T-cell (primary cell): ENCODE data around the gene CHTF18. TPM values are rescaled to one million over a fixed set of nuclear protein-coding genes. Genes with fewer than 3 reads are reported as not detected.

ENCODE experiments used
- ATAC-seq, 4 experiments: fragments of 200-7000 bp in 3 of 4; fragments of 150-1000 bp in 1 of 4; cut with Tn5 transposase; replicated peaks in 1 of 4; 1 replicate in 3 of 4; 2 replicates in 1 of 4; pipeline ENCODE4 v1.10.0; 2021; ENCODE audit warnings: moderate library complexity in 3 of 4, mild to moderate bottlenecking in 2 of 4, moderate number of reproducible peaks in 1 of 4
- CTCF ChIA-PET, 2 donors: fragments of 300-600 bp; sonication (Branson Sonifier 250); formaldehyde crosslinking; loops; one replicate each; lab custom pipeline; 2022; ENCODE audit warnings: antibody characterized with exemption in 2 of 2; lab: Charles Lee
- POLR2A ChIA-PET, 2 donors: fragments of 300-600 bp; sonication (Branson Sonifier 250); formaldehyde crosslinking; loops; one replicate each; lab custom pipeline; 2022; ENCODE audit warnings: antibody characterized with exemption in 2 of 2; lab: Charles Lee
- DNase-seq, 35 experiments: peaks; one replicate each; pipeline versions ENCODE4 v3.0.0 to v3.0.0-alpha.2; 2013 to 2023
- H3K27ac ChIP-seq: one replicate; pipeline ENCODE4 v1.5.1; 2013; ENCODE audit warnings: low read length
- H3K27me3 ChIP-seq, 2 experiments: replicated peaks in 1 of 2; 1 replicate in 1 of 2; 2 replicates in 1 of 2; pipeline versions ENCODE4 v1.6.1 to v1.7.0; 2013; ENCODE audit warnings: low read length in 1 of 2, mixed read lengths in 1 of 2; ENCODE audit not compliant: control insufficient read depth in 2 of 2, insufficient read depth in 2 of 2; ENCODE audit errors: extremely low read depth in 1 of 2
- H3K36me3 ChIP-seq, 2 donors: 1 replicate in 1 of 2; 2 replicates in 1 of 2; pipeline versions ENCODE4 v1.6.1 to v1.7.0; 2013; ENCODE audit warnings: low read length in 1 of 2; ENCODE audit not compliant: control insufficient read depth in 2 of 2, insufficient read depth in 1 of 2; ENCODE audit errors: extremely low read depth in 1 of 2
- H3K4me1 ChIP-seq, 2 experiments: 1 replicate in 1 of 2; 2 replicates in 1 of 2; pipeline versions ENCODE4 v1.6.1 to v1.7.0; 2013; ENCODE audit warnings: low read length in 2 of 2, mixed read lengths in 1 of 2; ENCODE audit not compliant: insufficient read depth in 2 of 2, control insufficient read depth in 1 of 2; ENCODE audit errors: extremely low read depth in 1 of 2
- H3K4me3 ChIP-seq, 2 donors: 1 replicate in 1 of 2; 2 replicates in 1 of 2; pipeline versions ENCODE4 v1.5.1 to v1.7.0; 2013; ENCODE audit warnings: mild to moderate bottlenecking in 2 of 2, low read length in 1 of 2, moderate library complexity in 1 of 2; ENCODE audit not compliant: control insufficient read depth in 1 of 2; ENCODE audit errors: extremely low read depth in 1 of 2
- H3K9me3 ChIP-seq: 2 replicates; pipeline ENCODE4 v1.7.0; 2013
- H3K27ac Mint-ChIP-seq, 2 donors: one replicate each; pipeline ENCODE4 v1.8.0; 2020 to 2021; ENCODE audit warnings: mild to moderate bottlenecking in 2 of 2, mixed read lengths in 2 of 2
- H3K27me3 Mint-ChIP-seq, 2 donors: one replicate each; pipeline ENCODE4 v1.8.0; 2021 to 2022; ENCODE audit warnings: mixed read lengths in 2 of 2
- H3K36me3 Mint-ChIP-seq: one replicate; pipeline ENCODE4 v1.8.0; 2021; ENCODE audit warnings: mixed read lengths
- H3K4me1 Mint-ChIP-seq, 3 donors: one replicate each; pipeline ENCODE4 v1.8.0; 2020 to 2022; ENCODE audit warnings: mixed read lengths in 3 of 3, mild to moderate bottlenecking in 1 of 3
- H3K4me3 Mint-ChIP-seq, 3 donors: one replicate each; pipeline ENCODE4 v1.8.0; 2020 to 2022; ENCODE audit warnings: mild to moderate bottlenecking in 3 of 3, mixed read lengths in 3 of 3, moderate library complexity in 3 of 3
- H3K9me3 Mint-ChIP-seq, 3 donors: one replicate each; pipeline ENCODE4 v1.8.0; 2020 to 2022; ENCODE audit warnings: mixed read lengths in 3 of 3
- WGBS: methylation state at CpG from one replicate; pipeline ENCODE4 v1.1.5; 2013; ENCODE audit warnings: missing lambda C conversion rate; ENCODE audit not compliant: insufficient coverage; 5-methylcytosine and 5-hydroxymethylcytosine counted together
- total RNA-seq, 35 experiments: library from RNA in 6 of 35; stranded (reverse) in 6 of 35; fragments of 120-200 nt in 1 of 35; gene quantifications; one replicate each; pipeline versions ENCODE4 v1.2.1 to v1.2.4 and lab custom pipeline; 2013 to 2026

Gene CHTF18
- total RNA-seq, 5 donors from 2014 or later (not counting 1 experiment from before 2014, with no cell fraction given): 29.6 to 73.2 (median 49.5) TPM

- peaks cover 0 to 74% of the 10 kb centered on the region in 2 experiments for H3K27me3 ChIP-seq
- H3K27ac ChIP-seq: no peak overlapping the region
- H3K27me3 Mint-ChIP-seq: peaks cover 0 to 23% of the 10 kb centered on the region in 2 donors
- POLR2A ChIA-PET: no interaction called here
- DNase-seq: no peak
- H3K4me1 ChIP-seq: peaks cover 6 to 8% of the 10 kb centered on the region in 2 experiments
- WGBS: 75% methylated on average over 9 of the region's 13 CpGs
- no peaks in the 10 kb centered on the region for H3K36me3 Mint-ChIP-seq
- H3K36me3 ChIP-seq: no peaks in the 10 kb centered on the region
- H3K9me3 ChIP-seq: no peaks in the 10 kb centered on the region
- H3K27ac Mint-ChIP-seq: no peak overlapping the region
- H3K9me3 Mint-ChIP-seq: no peaks in the 10 kb centered on the region
- no peak for ATAC-seq
- H3K4me3 Mint-ChIP-seq: no peak overlapping the region
- H3K4me3 ChIP-seq: no peak overlapping the region
- peaks cover 9 to 14% (median 11%) of the 10 kb centered on the region in 3 donors for H3K4me1 Mint-ChIP-seq
- CTCF ChIA-PET: no interaction called here
Observed at GRCh38 chr16:821751-822150, 33.3 kb downstream of the CHTF18 start.

DNA sequence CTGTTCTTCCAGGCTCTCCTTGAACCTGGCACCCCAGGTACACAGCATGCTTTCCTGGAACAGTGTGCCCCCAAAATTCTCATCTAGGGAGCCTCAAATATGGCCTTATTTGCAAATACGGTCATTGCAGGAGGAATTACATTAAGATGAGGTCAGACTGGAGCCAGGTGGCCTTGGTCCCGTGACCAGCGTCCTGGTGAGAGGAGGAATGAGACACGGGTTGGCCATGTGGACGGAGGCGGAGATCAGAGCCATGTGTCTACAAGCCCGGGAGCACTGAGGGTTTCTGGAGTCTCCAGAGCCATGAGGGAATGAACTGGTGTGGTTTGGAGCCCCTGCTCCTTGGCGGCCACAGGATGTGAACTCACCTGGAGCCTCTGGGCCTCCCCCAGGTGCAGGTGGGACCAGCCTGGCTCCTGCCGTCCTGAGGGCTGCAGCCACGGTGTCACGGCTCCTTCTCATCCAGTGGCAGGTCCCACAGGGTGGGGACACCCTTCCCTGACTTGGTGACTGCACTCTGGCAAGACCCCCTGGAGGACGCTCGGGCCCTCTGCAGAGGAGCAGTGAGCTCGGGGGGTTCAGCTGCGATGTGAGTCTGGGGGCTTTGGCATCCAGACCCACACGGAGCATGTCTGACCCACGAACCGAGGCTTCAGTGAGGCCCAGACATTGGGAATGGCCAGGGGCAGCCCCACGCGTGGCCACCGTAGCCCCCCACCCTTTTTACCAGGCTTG lies 33.9 kb downstream of the CHTF18 start:
- H3K9me3 Mint-ChIP-seq: no peaks in the 10 kb centered on the region
- POLR2A ChIA-PET: no interaction called here
- DNase-seq (no peak), ATAC-seq (no peak)
- peaks cover 0 to 74% of the 10 kb centered on the region in 2 experiments for H3K27me3 ChIP-seq
- no peaks in the 10 kb centered on the region for H3K9me3 ChIP-seq
- CTCF ChIA-PET: no interaction called here
- no peaks in the 10 kb centered on the region for H3K36me3 Mint-ChIP-seq
- no peak overlapping the region for H3K4me3 ChIP-seq
- H3K4me1 Mint-ChIP-seq: peaks cover 9 to 14% (median 11%) of the 10 kb centered on the region in 3 donors
- no peak overlapping the region for H3K27ac Mint-ChIP-seq
- H3K27ac ChIP-seq: no peak overlapping the region
- WGBS: 82% methylated on average over 18 of the region's 21 CpGs
- H3K27me3 Mint-ChIP-seq: peaks cover 0 to 25% of the 10 kb centered on the region in 2 donors
- H3K36me3 ChIP-seq: no peaks in the 10 kb centered on the region
- H3K4me3 Mint-ChIP-seq: no peak overlapping the region
- peaks cover 6 to 8% of the 10 kb centered on the region in 2 experiments for H3K4me1 ChIP-seq

DNA sequence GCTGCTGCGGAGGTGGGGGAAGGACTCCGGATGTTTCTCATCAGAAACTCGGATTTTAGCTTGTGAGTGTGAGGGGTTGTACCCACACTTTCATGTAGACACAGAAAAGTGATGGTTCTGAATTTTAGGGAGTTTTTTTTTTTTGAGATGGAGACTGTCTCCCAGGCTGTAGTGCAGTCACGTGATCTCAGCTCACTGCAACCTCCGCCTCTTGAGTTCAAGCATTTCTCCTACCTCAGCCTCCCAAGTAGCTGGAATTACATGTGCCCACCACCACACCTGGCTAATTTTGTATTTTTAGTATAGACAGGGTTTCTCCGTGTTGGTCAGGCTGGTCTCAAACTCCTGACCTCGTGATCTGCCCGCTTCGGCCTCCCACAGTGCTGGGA lies 34.5 kb downstream of the CHTF18 start:
- Mint-ChIP-seq H3K36me3 (no peaks in the 10 kb centered on the region), H3K4me1 (peaks cover 9 to 14% (median 11%) of the 10 kb centered on the region in 3 donors), H3K4me3 (no peak overlapping the region), H3K27ac (no peak overlapping the region), H3K27me3 (peaks cover 0 to 25% of the 10 kb centered on the region in 2 donors), H3K9me3 (no peaks in the 10 kb centered on the region)
- ChIA-PET POLR2A (no interaction called here), CTCF (no interaction called here)
- DNase-seq (no peak), ATAC-seq (no peak)
- peaks cover 0 to 71% of the 10 kb centered on the region in 2 experiments for H3K27me3 ChIP-seq
- peaks cover 6 to 8% of the 10 kb centered on the region in 2 experiments for H3K4me1 ChIP-seq
- H3K4me3 ChIP-seq: no peak overlapping the region
- no peak overlapping the region for H3K27ac ChIP-seq
- H3K9me3 ChIP-seq: no peaks in the 10 kb centered on the region
- no peaks in the 10 kb centered on the region for H3K36me3 ChIP-seq
- 86% methylated on average over 5 of the region's 9 CpGs for WGBS

DNA sequence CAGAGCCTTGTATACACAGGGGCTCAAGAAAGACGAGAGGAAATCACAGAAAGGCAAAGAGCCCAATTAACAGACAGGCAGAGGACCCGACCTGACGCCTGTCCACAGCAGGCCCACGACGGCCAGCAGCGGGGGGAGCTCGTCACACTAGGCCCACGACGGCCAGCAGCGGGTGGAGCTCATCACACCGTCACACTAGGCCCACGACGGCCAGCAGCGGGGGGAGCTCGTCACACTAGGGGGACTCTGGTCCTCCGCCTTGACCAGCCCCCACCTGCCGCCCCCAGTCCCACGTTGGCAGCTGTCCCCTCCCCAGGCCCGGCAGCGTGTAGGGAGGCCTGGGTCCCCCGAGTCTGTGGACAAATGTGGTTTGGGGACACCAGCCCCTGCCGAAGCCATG lies 35.8 kb downstream of the CHTF18 start:
- peaks cover 6 to 7% of the 10 kb centered on the region in 2 experiments for H3K4me1 ChIP-seq
- peaks cover 0 to 27% of the 10 kb centered on the region in 2 donors for H3K27me3 Mint-ChIP-seq
- H3K4me3 ChIP-seq: no peak overlapping the region
- CTCF ChIA-PET: no interaction called here
- H3K4me3 Mint-ChIP-seq: no peak overlapping the region
- no peaks in the 10 kb centered on the region for H3K9me3 ChIP-seq
- DNase-seq (no peak), ATAC-seq (no peak)
- no peaks in the 10 kb centered on the region for H3K36me3 Mint-ChIP-seq
- H3K4me1 Mint-ChIP-seq: peaks cover 9 to 13% (median 10%) of the 10 kb centered on the region in 3 donors
- H3K9me3 Mint-ChIP-seq: no peaks in the 10 kb centered on the region
- no peak overlapping the region for H3K27ac Mint-ChIP-seq
- 87% methylated on average over 20 of the region's 22 CpGs for WGBS
- H3K27me3 ChIP-seq: peaks cover 0 to 71% of the 10 kb centered on the region in 2 experiments
- H3K27ac ChIP-seq: no peak overlapping the region
- H3K36me3 ChIP-seq: no peaks in the 10 kb centered on the region
- POLR2A ChIA-PET: no interaction called here

GRCh38 chr16:824601-825000 lies 36.2 kb downstream of the CHTF18 start:
- 89% methylated on average over 25 of the region's 25 CpGs for WGBS

DNA sequence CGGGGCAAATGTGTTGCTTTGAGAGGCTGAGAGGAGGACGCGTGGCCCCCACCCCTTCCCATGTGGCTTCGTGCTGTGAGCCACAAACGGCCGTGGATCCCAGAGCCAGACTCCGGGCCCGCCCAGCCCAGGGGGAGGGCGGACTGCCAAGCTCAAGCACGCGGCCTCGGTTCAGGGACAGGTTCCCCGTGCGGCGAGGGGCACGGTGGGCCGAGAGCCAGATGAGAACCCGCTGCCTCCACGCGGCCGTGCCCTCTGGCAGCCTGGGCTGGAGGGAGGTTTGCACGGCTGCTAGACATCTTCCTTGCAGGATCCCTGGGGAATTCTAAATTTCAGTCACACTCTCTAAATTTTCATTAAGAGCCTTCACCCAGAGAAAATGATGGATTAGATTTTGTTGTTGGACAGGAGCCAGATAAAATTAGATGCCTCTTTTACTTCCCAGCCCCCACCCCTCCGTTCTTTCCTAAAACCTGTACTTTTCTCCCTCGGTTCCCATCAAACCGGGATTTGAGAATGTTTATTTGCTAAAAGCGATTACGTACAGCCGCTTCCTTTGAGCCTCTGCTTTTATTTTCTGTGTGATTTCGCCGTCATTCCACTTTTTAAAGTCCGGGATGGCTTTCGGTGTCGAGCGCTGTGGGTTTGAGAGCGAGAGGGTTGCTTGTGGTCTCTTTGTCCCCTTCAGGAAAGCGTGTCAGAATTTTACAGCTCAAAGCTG lies 37.1 kb downstream of the CHTF18 start:
- no peaks in the 10 kb centered on the region for H3K36me3 Mint-ChIP-seq
- ChIA-PET POLR2A (no interaction called here), CTCF (no interaction called here)
- Histone ChIP-seq H3K4me3 (no peak overlapping the region), H3K4me1 (no peaks in the 10 kb centered on the region), H3K9me3 (no peaks in the 10 kb centered on the region), H3K36me3 (no peaks in the 10 kb centered on the region), H3K27me3 (peaks cover 0 to 75% of the 10 kb centered on the region in 2 experiments), H3K27ac (no peak overlapping the region)
- ATAC-seq: no peak
- 76% methylated on average over 22 of the region's 36 CpGs for WGBS
- no peak overlapping the region for H3K27ac Mint-ChIP-seq
- no peak for DNase-seq
- H3K4me3 Mint-ChIP-seq: no peak overlapping the region
- H3K27me3 Mint-ChIP-seq: peaks cover 0 to 36% of the 10 kb centered on the region in 2 donors
- H3K4me1 Mint-ChIP-seq: peaks cover 0 to 3% (median 0%) of the 10 kb centered on the region in 3 donors
- H3K9me3 Mint-ChIP-seq: no peaks in the 10 kb centered on the region

More at GRCh38 chr16:824601-825000, 36.2 kb downstream of the CHTF18 start:
- Histone ChIP-seq H3K9me3 (no peaks in the 10 kb centered on the region), H3K36me3 (no peaks in the 10 kb centered on the region), H3K4me1 (peaks cover 3 to 4% of the 10 kb centered on the region in 2 experiments), H3K4me3 (no peak overlapping the region), H3K27ac (no peak overlapping the region), H3K27me3 (peaks cover 0 to 69% of the 10 kb centered on the region in 2 experiments)
- no peak for ATAC-seq
- no peaks in the 10 kb centered on the region for H3K36me3 Mint-ChIP-seq
- DNase-seq: no peak
- POLR2A ChIA-PET: no interaction called here
- H3K27me3 Mint-ChIP-seq: peaks cover 0 to 30% of the 10 kb centered on the region in 2 donors
- CTCF ChIA-PET: no interaction called here
- H3K4me1 Mint-ChIP-seq: peaks cover 6 to 9% (median 7%) of the 10 kb centered on the region in 3 donors
- H3K4me3 Mint-ChIP-seq: no peak overlapping the region
- no peak overlapping the region for H3K27ac Mint-ChIP-seq
- H3K9me3 Mint-ChIP-seq: no peaks in the 10 kb centered on the region
